ENCODE measurements around the gene TPRX2. TPM values are rescaled to one million over a fixed set of nuclear protein-coding genes. Genes with fewer than 3 reads are reported as not detected.

Gene TPRX2
- total RNA-seq (2022; extraction: Qiagen RNA extraction; ENCODE audit: low read depth), result not detected in 5 replicates

GRCh38 chr19:47858646-47859285, at the start of gene TPRX2:
TSS of gene TPRX2 (plus strand) at chr19:47859235. CDS start at chr19:47859247, 12 bp downstream.

DNA sequence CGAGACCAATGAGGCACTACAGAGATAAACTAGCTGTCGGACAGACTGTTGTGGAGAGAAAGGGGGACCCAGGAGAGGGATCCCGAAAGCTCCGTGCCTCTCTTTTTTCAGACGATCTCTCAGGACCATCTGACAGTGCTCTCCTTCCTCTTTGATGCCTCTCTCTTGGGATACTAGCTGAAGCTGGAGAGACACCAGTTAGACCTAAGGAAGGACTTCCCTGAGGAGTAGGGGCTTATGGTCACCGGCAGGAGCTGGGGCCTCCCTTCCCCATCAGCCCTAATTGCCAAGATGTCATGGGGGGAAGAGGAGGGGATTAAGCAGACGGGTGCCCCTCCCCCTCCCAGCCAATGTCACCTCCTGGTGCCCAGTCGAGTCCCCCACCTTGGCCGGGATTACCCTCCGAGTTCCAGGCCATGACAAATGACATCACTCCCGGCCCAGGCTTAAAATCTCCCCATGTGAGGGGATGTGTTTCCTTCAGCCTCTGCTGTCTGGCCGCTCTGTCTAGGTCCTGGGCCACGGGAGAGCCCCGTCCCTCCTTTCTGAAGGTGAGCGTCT, 37.5 kb upstream of the TPRX2 start, which contains the start of gene CRX:
CRX (plus strand) TSS at position 478 of the 561 bp plus-strand sequence. CDS start 12,507 bp downstream, outside the sequence.

DNA sequence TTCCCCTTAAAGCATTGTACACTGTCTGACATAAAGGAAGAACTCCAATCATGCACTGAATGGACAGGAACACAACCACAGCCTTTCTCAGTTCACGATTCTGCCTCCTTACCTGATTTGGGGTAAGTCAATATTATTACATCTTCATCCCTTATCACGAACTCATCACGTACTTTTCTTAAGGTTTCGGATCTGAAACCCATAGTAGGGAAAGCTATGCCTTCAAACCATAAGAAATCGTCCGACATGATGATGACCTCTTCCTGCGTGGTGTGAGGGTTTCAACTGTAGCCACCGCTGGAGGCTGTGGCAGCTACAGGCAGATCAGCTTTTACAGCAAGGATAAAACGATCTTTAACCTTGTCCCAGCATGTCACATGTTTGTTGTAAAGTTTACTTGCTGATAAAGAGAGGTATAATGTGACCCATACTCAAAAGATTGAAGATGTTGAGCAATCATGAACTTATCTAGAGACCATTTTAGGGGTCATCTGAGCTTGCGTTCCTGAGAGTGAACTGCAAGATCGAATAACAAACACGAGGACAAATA, 27.1 kb downstream of the TPRX2 start, which contains the start of gene SULT2A1:
SULT2A1 (minus strand) TSS at position 306 of the 550 bp plus-strand sequence; CDS start at position 248, 58 bp downstream.

Other genes starting within 250 kb of the TPRX2 start
- 112 to 149 TPM (median 128 TPM) in 5 replicates for gene EHD2, start 145.8 kb upstream of the TPRX2 start, total RNA-seq (2022; extraction: Qiagen RNA extraction; ENCODE audit: low read depth)
- gene NOP53, start 113.7 kb upstream of the TPRX2 start, total RNA-seq (2022; extraction: Qiagen RNA extraction; ENCODE audit: low read depth), result 225 to 275 TPM (median 252 TPM) in 5 replicates
- 98.6 to 171 TPM (median 160 TPM) in 5 replicates for gene SELENOW, start 80.5 kb upstream of the TPRX2 start, total RNA-seq (2022; extraction: Qiagen RNA extraction; ENCODE audit: low read depth)
- gene TPRX1, start 54.7 kb upstream of the TPRX2 start, total RNA-seq (2022; extraction: Qiagen RNA extraction; ENCODE audit: low read depth), result not detected in 5 replicates
- not detected in 5 replicates for gene CRX, start 37.3 kb upstream of the TPRX2 start, total RNA-seq (2022; extraction: Qiagen RNA extraction; ENCODE audit: low read depth)
- gene SULT2A1, start 27.1 kb downstream of the TPRX2 start, total RNA-seq (2022; extraction: Qiagen RNA extraction; ENCODE audit: low read depth), result not detected in 5 replicates
- gene BSPH1, start 132.9 kb downstream of the TPRX2 start, total RNA-seq (2022; extraction: Qiagen RNA extraction; ENCODE audit: low read depth), result not detected in 5 replicates
- gene ELSPBP1, start 135.4 kb downstream of the TPRX2 start, total RNA-seq (2022; extraction: Qiagen RNA extraction; ENCODE audit: low read depth), result not detected in 5 replicates
- not detected in 5 replicates for gene CABP5, start 184.8 kb downstream of the TPRX2 start, total RNA-seq (2022; extraction: Qiagen RNA extraction; ENCODE audit: low read depth)